AML-193 (cell line): ENCODE results near the gene NGEF.
"Not testable (repeated sequence)": the region's sequence is repeated elsewhere in the genome, so short reads cannot be mapped to it uniquely, and the experiment has no call there.

Experiments
- DNase-seq, 2 experiments: peaks; one replicate each; lab custom pipeline; 2025; lab: John Stamatoyannopoulos, UW

The NGEF gene

GRCh38 chr2:232927793-232928550, 85.1 kb downstream of the NGEF start:
- DNase-seq, result no peak

DNA sequence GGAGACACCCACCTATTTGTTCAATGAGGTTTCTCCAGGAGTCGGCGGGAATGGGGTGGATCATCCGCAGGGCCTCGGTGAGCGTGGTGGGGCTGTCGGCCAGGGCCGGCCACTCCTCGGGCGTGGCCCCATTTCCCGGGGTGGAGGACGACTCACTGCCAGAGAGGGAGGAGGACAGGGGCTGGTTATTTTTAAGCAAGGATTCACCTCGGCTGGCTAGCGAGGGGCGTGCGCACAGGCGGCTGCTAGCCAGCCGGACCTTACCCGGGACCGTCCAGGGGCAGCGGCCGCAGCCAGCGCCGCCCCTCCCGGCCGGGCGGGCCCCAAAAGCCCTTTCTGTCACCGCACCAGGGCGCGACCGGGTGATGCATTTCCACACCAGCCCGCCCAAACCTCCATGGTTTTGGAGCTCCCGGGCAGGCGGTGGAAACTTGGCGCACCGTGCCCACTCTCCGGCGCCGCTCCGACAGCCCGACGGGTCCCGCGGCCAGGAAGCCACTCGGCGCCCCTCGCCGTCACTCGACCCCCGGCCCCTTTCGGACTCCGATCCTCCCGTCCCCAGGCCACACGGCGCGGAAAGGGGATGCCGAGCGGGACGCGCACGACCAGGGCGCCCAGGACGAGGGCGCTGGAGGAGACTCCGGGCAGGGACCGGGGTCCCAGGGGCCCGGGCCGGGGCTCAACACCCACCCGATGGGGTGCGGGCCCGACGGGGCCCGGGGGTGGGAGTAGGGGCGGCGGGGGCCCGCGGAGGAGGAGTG, 85.8 kb downstream of the NGEF start:
- no peak for DNase-seq

GRCh38 chr2:232926431-232926939, 86.6 kb downstream of the NGEF start:
- no peak for DNase-seq

- no peak for DNase-seq
Observed at GRCh38 chr2:232925821-232926156, 87.3 kb downstream of the NGEF start.

DNA sequence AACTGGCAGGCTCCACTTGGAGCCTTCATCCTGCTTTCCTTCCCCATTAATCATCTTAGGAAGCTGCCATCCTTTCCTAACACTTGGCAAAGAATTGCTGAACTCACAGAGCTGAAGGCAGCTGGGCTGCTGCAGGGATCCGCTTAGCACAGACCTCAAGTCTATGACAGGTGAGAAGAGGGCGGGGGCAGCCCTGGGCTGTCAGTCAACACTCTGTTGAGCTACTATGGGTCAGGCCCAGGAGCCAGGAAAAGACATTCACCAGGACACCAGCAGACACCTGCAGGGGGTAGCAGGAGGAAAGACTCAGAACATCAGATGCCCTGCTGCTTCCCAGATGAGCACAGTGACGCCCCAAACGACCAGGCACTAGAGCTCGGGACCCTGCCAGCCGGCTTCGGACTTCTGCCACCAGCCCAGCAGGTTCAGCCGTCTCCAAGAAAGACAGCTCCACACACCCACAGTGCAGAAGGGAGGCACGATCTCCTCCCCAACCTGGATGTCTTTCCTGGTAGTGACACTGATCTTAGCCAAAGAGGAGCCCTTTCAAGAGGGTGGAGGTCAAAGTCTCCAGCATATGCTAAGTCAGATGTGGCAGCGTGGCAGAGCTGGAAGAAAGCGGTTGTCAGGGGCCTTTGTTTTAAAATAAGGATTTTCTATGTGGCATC, 87.8 kb downstream of the NGEF start:
- DNase-seq, result no peak

GRCh38 chr2:232924433-232924832, 88.6 kb downstream of the NGEF start:
- DNase-seq, result no peak

- no peak for DNase-seq
Observed at GRCh38 chr2:232920760-232921159, 92.3 kb downstream of the NGEF start.

GRCh38 chr2:232920055-232920454, 93.0 kb downstream of the NGEF start:
- no peak for DNase-seq

DNA sequence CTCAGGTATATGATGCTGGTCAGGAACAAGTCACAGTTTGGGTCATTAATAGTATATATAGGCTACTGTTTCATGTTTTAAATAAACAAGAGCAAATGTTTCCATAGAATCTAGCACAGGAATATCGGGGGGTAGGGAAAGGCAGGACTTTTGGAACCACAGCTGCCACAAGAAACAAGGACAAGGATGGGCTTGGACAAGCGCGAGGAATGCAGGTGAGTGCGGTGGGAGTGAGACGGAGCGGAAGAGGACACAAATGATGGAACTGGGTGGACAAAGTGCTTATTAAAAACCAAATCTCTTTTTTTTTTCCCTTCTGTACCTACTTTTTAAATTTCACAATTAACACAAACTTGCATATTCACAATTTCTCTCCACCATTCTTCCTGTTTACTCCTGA, 93.9 kb downstream of the NGEF start:
- no peak for DNase-seq

- DNase-seq, result no peak
Observed at GRCh38 chr2:232913903-232914302, 99.2 kb downstream of the NGEF start.

GRCh38 chr2:232911712-232912277, 101.3 kb downstream of the NGEF start:
- no peak for DNase-seq

- no peak for DNase-seq
Observed at GRCh38 chr2:232910376-232910775, 102.7 kb downstream of the NGEF start.

- no peak for DNase-seq
Observed at GRCh38 chr2:232908695-232909094, 104.4 kb downstream of the NGEF start.

- DNase-seq, result not testable (repeated sequence)
Observed at GRCh38 chr2:232907718-232908085, 105.4 kb downstream of the NGEF start.

GRCh38 chr2:232906867-232907717, 106.0 kb downstream of the NGEF start:
- DNase-seq, result not testable (repeated sequence)

GRCh38 chr2:232903989-232904388, 109.1 kb downstream of the NGEF start:
- no peak for DNase-seq

GRCh38 chr2:232901736-232902578, 111.1 kb downstream of the NGEF start:
- peak; percentile 3 to 27 for DNase-seq

GRCh38 chr2:232900811-232901735, 112.0 kb downstream of the NGEF start:
- no peak for DNase-seq
